C4-2B (cell line): ENCODE results near the gene PAK6.

Experiments used
- CTCF ChIP-seq: fragments of 450-650 bp; conservative IDR thresholded peaks from 2 replicates; pipeline ENCODE4 v1.5.1; 2017; ENCODE audit warnings: mild to moderate bottlenecking
- ZFX ChIP-seq: fragments of 450-650 bp; IDR thresholded peaks from 2 replicates; pipeline ENCODE4 v1.6.1; 2017

- TF ChIP-seq CTCF (no peak), ZFX (no peak)
These were observed at the start of gene PAK6 for GRCh38 chr15:40238532-40239403.
